Stomach smooth muscle (tissue), 2 donors: ENCODE results near the gene APOL1.

Experiments
- H3K27ac ChIP-seq: one replicate; pipeline ENCODE4 v1.7.0; 2013; ENCODE audit warnings: mild to moderate bottlenecking, low read length, inconsistent platforms
- H3K27me3 ChIP-seq, 2 donors: one replicate each; pipeline ENCODE4 v1.7.0; 2013; ENCODE audit warnings: low read length in 2 of 2; ENCODE audit not compliant: insufficient read depth in 2 of 2, control insufficient read depth in 1 of 2
- H3K36me3 ChIP-seq, 2 donors: one replicate each; pipeline ENCODE4 v1.7.0; 2013; ENCODE audit warnings: low read length in 2 of 2; ENCODE audit not compliant: control insufficient read depth in 2 of 2, insufficient read depth in 2 of 2
- H3K4me1 ChIP-seq: one replicate; pipeline ENCODE4 v1.7.0; 2013; ENCODE audit warnings: low read length; ENCODE audit not compliant: control insufficient read depth, insufficient read depth
- H3K4me3 ChIP-seq, 2 donors: one replicate each; pipeline ENCODE4 v1.7.0; 2013; ENCODE audit warnings: low read length in 2 of 2
- H3K9ac ChIP-seq, 2 donors: one replicate each; pipeline ENCODE4 v1.7.0; 2013; ENCODE audit warnings: low read length in 2 of 2, mild to moderate bottlenecking in 1 of 2
- H3K9me3 ChIP-seq, 2 donors: one replicate each; pipeline ENCODE4 v1.7.0; 2013; ENCODE audit warnings: low read length in 2 of 2; ENCODE audit not compliant: control insufficient read depth in 2 of 2
- donor health status: healthy.
- donor health status: Pancreatic carcinoma.

Gene APOL1

DNA sequence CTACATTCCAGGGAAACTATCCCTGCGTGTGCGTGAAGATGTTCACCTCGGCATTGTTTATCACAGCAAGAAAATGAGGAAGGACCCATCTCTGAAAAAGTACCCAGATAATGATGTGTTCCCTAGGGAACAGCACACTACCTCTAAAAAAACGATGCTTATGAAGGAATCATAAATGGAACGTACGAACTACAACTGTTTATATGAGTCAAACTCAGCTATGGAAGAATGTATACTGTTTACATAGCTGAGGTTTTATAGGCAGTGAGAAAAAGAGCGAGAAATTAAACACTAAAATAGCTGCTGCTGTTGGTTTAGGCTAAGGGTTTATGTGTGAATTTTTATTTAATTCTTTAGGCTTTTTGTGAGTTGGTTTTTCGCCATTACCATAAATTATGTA lies 48.9 kb downstream of the APOL1 start:
- no peak overlapping the region for H3K9ac ChIP-seq
- peaks cover 47% of the 10 kb centered on the region for H3K4me1 ChIP-seq
- peaks cover 92 to 93% of the 10 kb centered on the region in 2 donors for H3K36me3 ChIP-seq
- H3K27ac ChIP-seq: peak overlapping the region; percentile 73
- no peaks in the 10 kb centered on the region for H3K9me3 ChIP-seq
- H3K4me3 ChIP-seq: no peak overlapping the region
- H3K27me3 ChIP-seq: no peaks in the 10 kb centered on the region

DNA sequence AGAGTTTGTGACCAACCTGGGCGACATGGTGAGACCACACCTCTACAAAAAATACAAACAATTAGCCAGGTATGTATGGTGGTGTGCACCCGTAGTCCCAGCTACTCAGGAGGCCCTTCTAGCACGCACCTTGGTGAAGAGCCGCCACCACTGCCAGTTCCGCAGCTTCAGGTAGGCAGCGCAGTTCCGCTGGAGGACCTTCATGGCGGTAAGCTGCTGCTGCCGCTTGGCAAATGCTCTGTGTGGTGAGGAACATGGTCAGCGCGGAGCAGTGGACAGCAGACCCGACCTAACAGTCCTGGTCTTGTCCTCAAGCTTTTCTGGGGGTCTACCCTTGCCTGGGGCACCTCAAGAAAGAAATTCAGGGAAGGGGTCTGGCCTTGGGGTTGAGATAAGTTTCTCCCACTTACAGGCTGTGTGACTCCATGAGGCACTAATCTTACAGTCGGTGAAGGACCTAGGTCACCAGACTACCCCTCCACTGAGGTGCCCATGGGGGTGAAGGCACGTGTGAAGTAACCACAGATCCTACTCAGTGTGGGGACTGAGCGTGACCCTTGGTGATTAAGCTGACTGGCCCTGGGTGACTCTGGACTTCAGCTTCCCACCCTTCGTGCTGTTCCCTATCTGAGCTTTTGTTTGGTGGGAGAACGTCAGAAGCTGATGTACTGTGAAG lies 49.6 kb downstream of the APOL1 start:
- Histone ChIP-seq H3K4me3 (no peak overlapping the region), H3K4me1 (peaks cover 47% of the 10 kb centered on the region), H3K9me3 (no peaks in the 10 kb centered on the region), H3K27ac (peak overlapping the region; percentile 73), H3K27me3 (no peaks in the 10 kb centered on the region), H3K36me3 (peaks cover 89 to 91% of the 10 kb centered on the region in 2 donors), H3K9ac (peak overlapping the region in 1 of 2 donors; percentile 13)

DNA sequence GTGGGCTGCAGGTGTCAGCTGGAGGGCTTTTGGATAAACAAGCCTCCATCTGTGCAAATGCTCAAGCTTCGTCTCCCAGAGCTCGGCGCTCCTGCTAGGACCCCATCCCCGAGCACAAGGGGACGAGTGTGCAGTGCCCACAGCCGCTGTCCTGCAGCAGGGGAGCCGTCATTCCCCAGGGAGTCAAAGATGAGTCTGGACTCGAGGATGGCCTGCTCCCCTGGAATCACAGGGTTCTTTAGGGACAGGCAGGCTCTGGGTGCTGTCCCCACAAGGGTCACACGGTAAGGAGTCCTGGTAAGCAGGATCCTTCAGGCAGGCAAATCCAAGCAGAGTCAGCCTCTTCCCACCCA lies 50.2 kb downstream of the APOL1 start:
- Histone ChIP-seq H3K27ac (peak overlapping the region; percentile 73), H3K36me3 (peaks cover 88 to 90% of the 10 kb centered on the region in 2 donors)

DNA sequence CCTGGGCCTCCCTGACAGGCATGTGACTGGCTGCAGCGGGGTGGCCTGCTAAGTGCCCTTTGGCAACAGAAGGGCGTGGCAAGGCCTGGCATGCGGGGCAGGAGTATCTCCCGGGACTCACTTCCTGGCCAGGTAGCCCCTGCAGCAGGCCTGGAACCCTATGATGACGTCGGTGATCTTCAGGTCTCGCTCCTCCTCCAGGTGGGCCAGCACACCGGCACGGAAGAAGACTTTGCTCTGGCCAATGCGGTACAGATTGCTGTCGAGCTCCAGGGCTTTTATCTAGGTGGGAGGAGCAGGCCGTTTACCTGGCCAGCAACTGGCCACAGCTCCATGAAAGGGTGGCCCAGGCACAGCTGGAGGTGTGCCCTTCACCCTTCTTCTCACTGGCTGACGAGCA lies 50.9 kb downstream of the APOL1 start:
- H3K27me3 ChIP-seq: no peaks in the 10 kb centered on the region
- H3K27ac ChIP-seq: peak overlapping the region; percentile 81
- H3K9ac ChIP-seq: no peak overlapping the region
- H3K4me3 ChIP-seq: no peak overlapping the region
- peaks cover 87 to 90% of the 10 kb centered on the region in 2 donors for H3K36me3 ChIP-seq
- no peaks in the 10 kb centered on the region for H3K9me3 ChIP-seq
- peaks cover 47% of the 10 kb centered on the region for H3K4me1 ChIP-seq

More for the DNA sequence above, 50.2 kb downstream of the APOL1 start:
- Histone ChIP-seq H3K9me3 (no peaks in the 10 kb centered on the region), H3K27me3 (no peaks in the 10 kb centered on the region), H3K9ac (no peak overlapping the region), H3K4me3 (no peak overlapping the region), H3K4me1 (peaks cover 47% of the 10 kb centered on the region)

DNA sequence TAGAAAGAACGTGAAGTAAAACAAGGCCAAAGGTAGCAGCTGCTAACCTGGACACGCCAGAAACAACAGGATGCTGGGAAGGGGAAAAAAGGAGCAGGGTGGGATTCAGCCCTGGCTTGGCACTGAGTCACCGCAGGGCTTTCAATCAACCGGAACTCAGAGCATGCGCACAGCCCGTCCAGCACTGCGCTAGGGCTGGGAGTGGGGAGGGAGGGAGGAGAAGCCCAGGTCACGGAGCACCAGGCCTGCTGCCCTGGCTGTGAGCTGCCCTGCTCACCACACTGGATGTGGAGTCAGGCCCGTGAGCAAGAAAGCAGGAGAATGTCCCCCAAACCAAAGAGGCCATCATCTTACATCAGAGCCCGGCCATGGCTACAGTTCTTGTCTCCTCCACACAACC lies 51.5 kb downstream of the APOL1 start:
- H3K9me3 ChIP-seq: no peaks in the 10 kb centered on the region
- H3K4me1 ChIP-seq: peaks cover 47% of the 10 kb centered on the region
- no peaks in the 10 kb centered on the region for H3K27me3 ChIP-seq
- peaks cover 87 to 91% of the 10 kb centered on the region in 2 donors for H3K36me3 ChIP-seq
- H3K9ac ChIP-seq: no peak overlapping the region
- H3K27ac ChIP-seq: peak overlapping the region; percentile 81
- no peak overlapping the region for H3K4me3 ChIP-seq

DNA sequence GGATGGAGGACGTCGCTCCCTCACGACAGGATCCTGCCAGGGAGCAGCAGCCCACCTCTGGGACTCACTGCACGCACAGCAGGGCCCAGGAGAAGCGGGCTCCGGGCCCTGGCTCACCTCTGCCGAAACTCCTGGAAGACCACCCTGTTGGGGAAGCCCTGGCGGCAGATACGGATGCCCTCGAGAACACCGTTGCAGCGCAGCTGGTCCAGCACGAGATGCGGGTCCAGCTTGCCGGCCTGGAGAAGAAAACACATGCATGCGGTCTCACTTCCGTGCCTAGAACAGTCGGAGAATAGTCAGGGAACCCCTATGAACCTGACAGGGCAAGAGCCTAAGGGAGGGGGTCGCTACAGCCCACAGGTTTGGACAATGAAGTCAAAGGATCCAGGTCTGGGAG lies 52.9 kb downstream of the APOL1 start:
- Histone ChIP-seq H3K9ac (no peak overlapping the region), H3K27ac (peak overlapping the region; percentile 81), H3K36me3 (peaks cover 83 to 87% of the 10 kb centered on the region in 2 donors), H3K27me3 (no peaks in the 10 kb centered on the region), H3K4me1 (peaks cover 46% of the 10 kb centered on the region), H3K9me3 (no peaks in the 10 kb centered on the region), H3K4me3 (no peak overlapping the region)

DNA sequence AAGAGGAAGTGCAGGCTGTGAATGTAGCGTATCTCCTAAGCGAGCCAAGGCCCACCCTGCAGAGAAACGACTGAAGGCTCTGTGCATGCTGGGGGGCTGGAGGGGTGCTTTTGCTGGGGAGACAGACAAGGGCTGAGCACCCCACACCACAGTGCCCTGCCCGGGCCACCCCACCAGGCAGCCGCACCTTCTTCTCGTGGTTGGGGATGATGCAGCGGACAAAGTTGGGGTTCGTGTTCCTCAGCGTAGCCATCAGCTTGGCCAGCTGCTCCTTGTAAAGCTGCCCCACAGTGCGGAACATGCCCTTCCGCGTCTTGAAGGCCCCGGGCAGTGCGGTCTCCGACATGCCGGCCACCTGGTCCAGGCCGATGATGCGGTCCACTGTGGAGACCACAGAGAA lies 53.3 kb downstream of the APOL1 start:
- H3K27me3 ChIP-seq: no peaks in the 10 kb centered on the region
- H3K4me3 ChIP-seq: no peak overlapping the region
- peaks cover 42% of the 10 kb centered on the region for H3K4me1 ChIP-seq
- no peaks in the 10 kb centered on the region for H3K9me3 ChIP-seq
- H3K36me3 ChIP-seq: peaks cover 83 to 87% of the 10 kb centered on the region in 2 donors
- H3K27ac ChIP-seq: peak overlapping the region; percentile 81
- H3K9ac ChIP-seq: no peak overlapping the region

DNA sequence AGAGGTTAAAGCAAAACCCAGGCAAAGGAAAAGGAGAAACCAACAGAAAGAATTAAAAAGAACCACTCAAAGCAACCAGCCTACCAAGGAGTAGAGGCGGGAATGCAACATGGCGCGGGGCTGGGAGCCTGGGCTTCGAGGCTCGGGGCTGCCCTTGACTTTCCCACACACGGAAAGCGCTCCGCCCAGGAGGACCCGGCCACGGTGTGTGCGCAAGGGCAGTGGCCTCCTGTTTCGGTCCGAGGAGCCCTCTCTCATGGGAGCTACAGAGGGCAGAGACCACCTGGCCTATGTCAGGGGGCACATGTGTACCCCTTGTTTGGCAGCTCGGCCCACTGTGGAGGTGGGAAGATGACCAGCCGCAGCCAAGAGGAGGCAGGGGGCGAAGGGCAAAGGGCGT lies 55.9 kb downstream of the APOL1 start:
- Histone ChIP-seq H3K9me3 (no peaks in the 10 kb centered on the region), H3K27me3 (no peaks in the 10 kb centered on the region), H3K27ac (peak overlapping the region; percentile 49), H3K4me1 (peaks cover 18% of the 10 kb centered on the region), H3K4me3 (no peak overlapping the region), H3K9ac (no peak overlapping the region), H3K36me3 (peaks cover 82 to 87% of the 10 kb centered on the region in 2 donors)

DNA sequence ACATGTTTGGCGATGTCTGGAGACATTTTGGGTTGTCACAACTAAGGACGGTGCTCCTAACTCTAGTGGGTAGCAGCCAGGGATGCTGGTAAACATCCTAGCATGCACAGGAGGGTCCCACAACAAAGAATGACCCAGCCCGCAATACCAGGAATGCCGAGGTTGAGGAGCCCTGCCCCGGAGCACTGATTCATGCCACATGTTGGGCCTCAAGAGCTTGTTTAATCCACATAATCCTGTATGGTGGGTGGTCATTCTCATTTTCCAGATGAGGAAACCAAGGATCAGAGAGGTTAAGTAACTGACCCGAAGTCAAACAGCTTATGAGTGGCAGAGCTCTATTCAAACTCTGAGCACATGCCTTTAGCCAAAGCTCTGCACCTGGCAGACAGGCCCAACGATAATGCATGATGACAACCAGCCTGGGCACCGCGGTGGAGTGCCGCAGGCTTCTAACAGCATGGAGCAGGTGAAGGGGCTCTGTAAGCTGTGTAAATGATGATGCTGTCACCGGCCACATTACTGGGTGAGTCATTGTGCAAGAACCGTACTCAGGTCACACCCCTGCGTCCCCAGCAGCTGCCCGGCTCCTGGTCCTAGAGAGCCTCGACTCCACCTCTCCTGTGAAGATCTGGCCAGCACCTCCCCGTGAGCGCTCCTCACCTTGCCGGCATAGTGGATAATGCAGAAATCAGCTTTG lies 58.6 kb downstream of the APOL1 start:
- no peak overlapping the region for H3K4me3 ChIP-seq
- H3K27me3 ChIP-seq: no peaks in the 10 kb centered on the region
- H3K9ac ChIP-seq: no peak overlapping the region
- H3K4me1 ChIP-seq: peaks cover 4% of the 10 kb centered on the region
- peak overlapping the region; percentile 49 for H3K27ac ChIP-seq
- peaks cover 79 to 80% of the 10 kb centered on the region in 2 donors for H3K36me3 ChIP-seq
- H3K9me3 ChIP-seq: no peaks in the 10 kb centered on the region

DNA sequence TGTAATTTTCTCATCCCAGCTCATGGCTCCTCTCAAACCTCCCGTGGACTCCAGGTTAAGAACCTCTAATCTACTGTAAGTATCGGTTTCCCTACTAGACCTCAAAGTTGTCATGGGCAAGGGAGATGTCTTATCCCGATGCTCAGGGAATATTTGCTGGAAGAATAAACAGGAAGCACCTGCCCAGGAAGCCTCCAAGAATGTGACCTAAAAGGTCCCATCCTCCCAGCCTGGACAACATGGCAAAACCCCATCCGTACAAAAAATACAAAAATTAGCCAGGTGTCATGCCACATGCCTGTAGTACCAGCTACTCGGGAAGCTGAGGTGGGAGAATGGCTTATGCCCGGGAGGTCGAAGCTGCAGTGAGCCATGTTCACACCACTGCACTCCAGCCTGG lies 62.4 kb downstream of the APOL1 start:
- H3K4me1 ChIP-seq: peaks cover 26% of the 10 kb centered on the region
- no peaks in the 10 kb centered on the region for H3K27me3 ChIP-seq
- H3K36me3 ChIP-seq: peaks cover 83 to 85% of the 10 kb centered on the region in 2 donors
- H3K9ac ChIP-seq: no peak overlapping the region
- no peaks in the 10 kb centered on the region for H3K9me3 ChIP-seq
- peak overlapping the region; percentile 31 for H3K27ac ChIP-seq
- H3K4me3 ChIP-seq: no peak overlapping the region

DNA sequence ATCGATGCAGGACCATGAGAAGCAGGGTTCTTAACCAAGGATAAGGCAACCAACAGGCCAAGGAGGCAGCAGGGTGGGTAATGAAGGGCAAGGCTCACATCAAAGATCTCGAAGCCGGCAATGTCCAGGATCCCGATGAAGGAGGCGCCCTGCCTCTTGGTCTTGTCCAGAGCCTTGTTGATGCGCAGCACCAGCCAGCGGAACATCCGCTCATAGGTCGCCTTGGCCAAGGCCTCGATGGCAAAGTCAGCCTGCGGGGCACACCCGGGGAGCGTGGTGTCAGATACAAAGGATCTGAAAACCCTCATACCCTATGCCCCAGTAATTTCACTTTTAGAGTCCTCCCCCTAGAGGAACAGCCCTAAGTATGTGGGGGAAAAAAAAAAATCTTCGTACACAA lies 63.5 kb downstream of the APOL1 start:
- H3K9me3 ChIP-seq: no peaks in the 10 kb centered on the region
- H3K4me1 ChIP-seq: peaks cover 35% of the 10 kb centered on the region
- no peak overlapping the region for H3K4me3 ChIP-seq
- H3K27me3 ChIP-seq: no peaks in the 10 kb centered on the region
- peaks cover 79 to 82% of the 10 kb centered on the region in 2 donors for H3K36me3 ChIP-seq
- H3K27ac ChIP-seq: peak overlapping the region; percentile 37
- H3K9ac ChIP-seq: no peak overlapping the region
